ENCODE results near the gene DNAH3.
"Not testable (repeated sequence)": the region's sequence is repeated elsewhere in the genome, so short reads cannot be mapped to it uniquely, and the experiment has no call there.

Gene DNAH3

GRCh38 chr16:21150375-21151001 is at the start of gene DNAH3:
DNAH3 (minus strand) TSS chr16:21150846; CDS start chr16:21150319, 527 bp downstream.
- no peak for FAIRE-seq

GRCh38 chr16:21199607-21200218 is 49.1 kb upstream of the DNAH3 start:
- FAIRE-seq = no peak

- no peak for FAIRE-seq
These were observed 47.0 kb upstream of the DNAH3 start for GRCh38 chr16:21197621-21198020.

- no peak for FAIRE-seq
These were observed 46.5 kb upstream of the DNAH3 start for GRCh38 chr16:21197112-21197511.

- FAIRE-seq = not testable (repeated sequence)
These were observed 44.7 kb upstream of the DNAH3 start for GRCh38 chr16:21195330-21195729.

GRCh38 chr16:21194771-21195301 is 44.2 kb upstream of the DNAH3 start:
- no peak for FAIRE-seq

GRCh38 chr16:21192991-21193390 is 42.3 kb upstream of the DNAH3 start:
- no peak for FAIRE-seq

- FAIRE-seq = no peak
These were observed 40.0 kb upstream of the DNAH3 start for GRCh38 chr16:21190599-21190998.

GRCh38 chr16:21190013-21190412 is 39.4 kb upstream of the DNAH3 start:
- no peak for FAIRE-seq

- no peak for FAIRE-seq
These were observed 38.7 kb upstream of the DNAH3 start for GRCh38 chr16:21189311-21189710.

- no peak for FAIRE-seq
These were observed 35.7 kb upstream of the DNAH3 start for GRCh38 chr16:21186326-21186691.

- FAIRE-seq = no peak
These were observed 35.1 kb upstream of the DNAH3 start for GRCh38 chr16:21185659-21186325.

GRCh38 chr16:21184834-21185233 is 34.2 kb upstream of the DNAH3 start:
- no peak for FAIRE-seq

GRCh38 chr16:21183995-21184394 is 33.3 kb upstream of the DNAH3 start:
- FAIRE-seq = no peak

GRCh38 chr16:21179983-21180365 is 29.3 kb upstream of the DNAH3 start:
- FAIRE-seq = no peak

GRCh38 chr16:21179126-21179982 is 28.7 kb upstream of the DNAH3 start:
- no peak for FAIRE-seq

- no peak for FAIRE-seq
These were observed 24.8 kb upstream of the DNAH3 start for GRCh38 chr16:21175397-21175796.

- no peak for FAIRE-seq
These were observed 22.0 kb upstream of the DNAH3 start for GRCh38 chr16:21172650-21173049.

GRCh38 chr16:21170116-21170515 is 19.5 kb upstream of the DNAH3 start:
- not testable (repeated sequence) for FAIRE-seq

- FAIRE-seq = no peak
These were observed 18.8 kb upstream of the DNAH3 start for GRCh38 chr16:21169249-21169981.

- no peak for FAIRE-seq
These were observed 17.4 kb upstream of the DNAH3 start for GRCh38 chr16:21167929-21168602.

GRCh38 chr16:21167360-21167759 is 16.7 kb upstream of the DNAH3 start:
- FAIRE-seq = no peak
